Glomerular visceral epithelial cell (primary cell): ENCODE data around the gene ADD3.

Experiments
- DNase-seq: peaks from one replicate; pipeline ENCODE4 v3.0.0-alpha.2; 2016; ENCODE audit errors: extremely low spot score

Gene ADD3

GRCh38 chr10:110007701-110008517, at the start of gene ADD3:
ADD3 (plus strand) TSS chr10:110007984; CDS start chr10:110100654, 92,670 bp downstream.
- peak; percentile 96 for DNase-seq

GRCh38 chr10:109958059-109958458, 49.7 kb upstream of the ADD3 start:
- no peak for DNase-seq

GRCh38 chr10:109959259-109960145, 48.3 kb upstream of the ADD3 start:
- no peak for DNase-seq

- DNase-seq: no peak
These were observed 47.1 kb upstream of the ADD3 start for GRCh38 chr10:109960682-109961081.

GRCh38 chr10:109961174-109962001, 46.4 kb upstream of the ADD3 start:
- DNase-seq: peak; percentile 36

- DNase-seq: no peak
These were observed 45.5 kb upstream of the ADD3 start for GRCh38 chr10:109962247-109962646.

GRCh38 chr10:109963439-109963838, 44.3 kb upstream of the ADD3 start:
- DNase-seq: no peak

GRCh38 chr10:109964318-109964717, 43.5 kb upstream of the ADD3 start:
- DNase-seq: no peak

GRCh38 chr10:109966961-109967738, 40.6 kb upstream of the ADD3 start:
- DNase-seq: no peak

- no peak for DNase-seq
These were observed 40.1 kb upstream of the ADD3 start for GRCh38 chr10:109967739-109968088.

GRCh38 chr10:109968953-109969759, 38.6 kb upstream of the ADD3 start:
- DNase-seq: no peak

GRCh38 chr10:109969760-109970346, 37.9 kb upstream of the ADD3 start:
- no peak for DNase-seq

- DNase-seq: no peak
These were observed 36.1 kb upstream of the ADD3 start for GRCh38 chr10:109971634-109972033.

GRCh38 chr10:109972372-109973001, 35.3 kb upstream of the ADD3 start:
- no peak for DNase-seq

GRCh38 chr10:109973326-109973829, 34.4 kb upstream of the ADD3 start:
- no peak for DNase-seq

GRCh38 chr10:109974504-109975191, 33.1 kb upstream of the ADD3 start:
- no peak for DNase-seq

- DNase-seq: no peak
These were observed 32.3 kb upstream of the ADD3 start for GRCh38 chr10:109975244-109976190.
